Ovary (tissue), 3 donors: ENCODE measurements around the gene NDC1.

Experiments used
- CTCF ChIP-seq, 3 donors: fragments of 450-650 bp in 2 of 3; fragments of 200-600 bp in 1 of 3; IDR thresholded peaks; one replicate each; pipeline versions ENCODE4 v1.5.1 to v1.8.0; 2016 to 2022; ENCODE audit warnings: antibody characterized with exemption in 3 of 3, mild to moderate bottlenecking in 1 of 3
- POLR2A ChIP-seq: fragments of 450-650 bp; IDR thresholded peaks from one replicate; pipeline ENCODE4 v1.6.1; 2017; ENCODE audit warnings: antibody characterized with exemption, mild to moderate bottlenecking, moderate library complexity
- donor health status: DM: no; HTN: no; CAD: no.

DNA sequence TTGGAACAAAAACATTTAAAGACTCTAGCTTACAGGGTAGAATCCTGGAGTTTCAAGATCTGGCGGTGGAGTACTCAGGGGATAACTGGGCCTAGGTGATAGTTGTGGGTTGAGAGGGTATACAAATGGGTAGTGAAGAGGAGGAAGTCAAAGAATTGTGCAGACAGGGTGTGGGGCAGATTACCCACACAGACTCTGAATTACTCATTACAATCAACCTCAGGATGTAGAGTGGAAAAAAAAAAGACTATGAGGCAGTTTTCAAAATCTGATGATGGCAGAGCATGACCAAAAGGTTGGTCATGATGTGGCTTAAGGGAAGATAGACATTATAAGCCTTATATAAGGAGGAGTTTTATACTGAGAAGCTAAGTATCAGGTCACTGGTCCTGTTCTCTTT is 55.0 kb downstream of the NDC1 start:
- no peak for TF ChIP-seq CTCF (IDR thresholded peaks at IDR 0.05)
- TF ChIP-seq POLR2A: no peak
